GM12878 (cell line): Measurements from ENCODE around the gene PLA2G12B. TPM values are rescaled to one million over a fixed set of nuclear protein-coding genes. Genes with fewer than 3 reads are reported as not detected.

Source experiments
- ATAC-seq: fragments of 200-7000 bp; cut with Tn5 transposase; 3 replicates; pipeline ENCODE4 v1.9.1; 2020; ENCODE audit warnings: mild to moderate bottlenecking, moderate library complexity
- BruUV-seq: library from RNA; stranded (reverse); fragments of 400-500 nt; replicated peaks from 2 replicates; lab custom pipeline; 2021; lab: Mats Ljungman, UMichigan
- CTCF ChIA-PET: fragments of 300-600 bp; sonication (Branson Sonifier 250); formaldehyde crosslinking; extraction: SDS; loops from one replicate; lab custom pipeline; 2021; ENCODE audit warnings: inconsistent platforms; lab: Yijun Ruan, JAX
- POLR2A ChIA-PET: fragments of 350-600 bp; formaldehyde crosslinking; extraction: SDS; loops from one replicate; lab custom pipeline; 2021; ENCODE audit warnings: inconsistent platforms; lab: Charles Lee
- RAD21 ChIA-PET: fragments of 300-600 bp; sonication (Branson Sonifier 250); formaldehyde crosslinking; loops from one replicate; lab custom pipeline; 2023; ENCODE audit warnings: antibody characterized with exemption; ENCODE audit not compliant: unreplicated experiment; lab: Charles Lee
- SMC1A ChIA-PET: fragments of 300-600 bp; sonication (Branson Sonifier 250); formaldehyde crosslinking; loops from one replicate; lab custom pipeline; 2023; ENCODE audit not compliant: unreplicated experiment, uncharacterized antibody; lab: Charles Lee
- DNase-seq: peaks from one replicate; pipeline ENCODE4 v3.0.0-alpha.2; 2011; ENCODE audit warnings: low read depth, low spot score
- FAIRE-seq: peaks from 3 replicates; lab custom pipeline; 2011; peaks lifted over from hg19 to GRCh38; lab: Jason Lieb, UNC
- H2AFZ ChIP-seq: 2 replicates; pipeline ENCODE4 v1.6.0; 2011; ENCODE audit warnings: low read depth, low read length, control low read depth; ENCODE audit not compliant: control insufficient read depth
- H3K27ac ChIP-seq: 2 replicates; pipeline ENCODE4 v1.5.1; 2011; ENCODE audit warnings: control low read depth; ENCODE audit not compliant: control insufficient read depth, insufficient read depth
- H3K27me3 ChIP-seq, 2 experiments: replicated peaks in 1 of 2; 2 replicates each; pipeline versions ENCODE4 v1.6.0 to v1.6.1; 2011; ENCODE audit warnings: low read length in 1 of 2; ENCODE audit not compliant: control insufficient read depth in 2 of 2, insufficient read depth in 2 of 2
- H3K36me3 ChIP-seq, 2 experiments: 2 replicates each; pipeline ENCODE4 v1.5.1; 2011; ENCODE audit warnings: low read length in 1 of 2; ENCODE audit not compliant: control insufficient read depth in 2 of 2, insufficient read depth in 2 of 2
- H3K4me1 ChIP-seq: 2 replicates; pipeline ENCODE4 v1.6.1; 2011; ENCODE audit warnings: mild to moderate bottlenecking, low read length, moderate library complexity, mixed read lengths; ENCODE audit not compliant: control insufficient read depth, insufficient read depth
- H3K4me2 ChIP-seq: 2 replicates; pipeline ENCODE4 v1.6.0; 2011; ENCODE audit warnings: control low read depth; ENCODE audit not compliant: control insufficient read depth, insufficient read depth
- H3K4me3 ChIP-seq: fragments of 200-600 bp; sonication (generic); 2 replicates; pipeline ENCODE4 v1.5.1; 2016
- H3K79me2 ChIP-seq: 2 replicates; pipeline ENCODE4 v1.6.0; 2011; ENCODE audit warnings: low read length; ENCODE audit not compliant: control insufficient read depth, insufficient read depth
- H3K9ac ChIP-seq: 2 replicates; pipeline ENCODE4 v1.8.0; 2011; ENCODE audit warnings: low read length, control low read depth, mixed read lengths; ENCODE audit not compliant: control insufficient read depth, insufficient read depth
- H3K9me3 ChIP-seq: replicated peaks from 3 replicates; pipeline ENCODE4 v1.5.1; 2011; ENCODE audit warnings: mild to moderate bottlenecking, low read length; ENCODE audit not compliant: control insufficient read depth, insufficient read depth
- H4K20me1 ChIP-seq: 2 replicates; pipeline ENCODE4 v1.6.0; 2011; ENCODE audit not compliant: control insufficient read depth, insufficient read depth
- ATF2 ChIP-seq: IDR thresholded peaks from 2 replicates; pipeline ENCODE4 v1.6.1; 2012; ENCODE audit warnings: low read length, inconsistent platforms
- ATF7 ChIP-seq: fragments of 450-650 bp; IDR thresholded peaks from 2 replicates; pipeline ENCODE4 v1.6.1; 2016; ENCODE audit warnings: low read depth, mild to moderate bottlenecking
- BACH1 ChIP-seq: fragments of 450-650 bp; IDR thresholded peaks from 2 replicates; pipeline ENCODE4 v1.6.1; 2017; ENCODE audit warnings: mild to moderate bottlenecking, borderline replicate concordance
- CEBPB ChIP-seq, 2 experiments: fragments of 150-350 bp in 1 of 2; IDR thresholded peaks; 2 replicates each; pipeline ENCODE4 v1.6.1; 2012 to 2014; ENCODE audit warnings: low read depth in 2 of 2, low read length in 2 of 2, borderline replicate concordance in 1 of 2, inconsistent platforms in 1 of 2
- CHD4 ChIP-seq: fragments of 200-600 bp; sonication (generic); IDR thresholded peaks from 2 replicates; pipeline ENCODE4 v1.6.1; 2016; ENCODE audit warnings: mild to moderate bottlenecking
- GATAD2B ChIP-seq: fragments of 450-650 bp; conservative IDR thresholded peaks from 2 replicates; pipeline ENCODE4 v1.6.1; 2017; ENCODE audit warnings: low read depth, mild to moderate bottlenecking, moderate library complexity
- HDAC2 ChIP-seq: fragments of 200-600 bp; sonication (generic); IDR thresholded peaks from 2 replicates; pipeline ENCODE4 v1.6.1; 2017
- LARP7 ChIP-seq: fragments of 450-650 bp; IDR thresholded peaks from 2 replicates; pipeline ENCODE4 v1.6.1; 2017; ENCODE audit warnings: mild to moderate bottlenecking
- NBN ChIP-seq: fragments of 450-650 bp; IDR thresholded peaks from 2 replicates; pipeline ENCODE4 v1.6.1; 2016
- PAX8 ChIP-seq: fragments of 450-650 bp; IDR thresholded peaks from 2 replicates; pipeline ENCODE4 v1.6.1; 2017; ENCODE audit warnings: mild to moderate bottlenecking, moderate library complexity
- PKNOX1 ChIP-seq: fragments of 450-650 bp; IDR thresholded peaks from 2 replicates; pipeline ENCODE4 v1.6.1; 2016; ENCODE audit warnings: mild to moderate bottlenecking
- PRDM15 ChIP-seq: fragments of 450-650 bp; formaldehyde crosslinking; IDR thresholded peaks from 2 replicates; pipeline ENCODE4 v1.4.0; 2020; ENCODE audit warnings: mild to moderate bottlenecking, moderate library complexity
- USF2 ChIP-seq: IDR thresholded peaks from 2 replicates; pipeline ENCODE4 v1.6.1; 2011; ENCODE audit warnings: low read depth, low read length, improper control_type of control experiment, borderline replicate concordance
- ZNF687 ChIP-seq: fragments of 450-650 bp; IDR thresholded peaks from 2 replicates; pipeline ENCODE4 v1.6.1; 2017; ENCODE audit warnings: mild to moderate bottlenecking, moderate library complexity
- ZZZ3 ChIP-seq: IDR thresholded peaks from 2 replicates; pipeline ENCODE4 v1.6.1; 2011; ENCODE audit warnings: low read depth; ENCODE audit not compliant: control insufficient read depth, insufficient read length
- WGBS: methylation state at CpG from one replicate; pipeline ENCODE4 v1.1.6; 2016; ENCODE audit warnings: low lambda C conversion rate; ENCODE audit not compliant: insufficient replicate concordance, insufficient coverage; ENCODE audit errors: missing lambda C conversion rate; 5-methylcytosine and 5-hydroxymethylcytosine counted together
- in situ Hi-C: fragments of 300-500 bp; cut with MboI; formaldehyde crosslinking; loops from 9 replicates; pipeline ENCODE4 v1.14.3; 2018; ENCODE audit warnings: mixed read lengths
- intact Hi-C: fragments of 100-400 bp; cut with micrococcal nuclease; formaldehyde crosslinking; loops from one replicate; pipeline ENCODE4 v1.14.2; 2022; ENCODE audit not compliant: unreplicated experiment
- polyA plus RNA-seq, 11 experiments: library from polyadenylated mRNA; depleted of rRNA in 4 of 11; unstranded in 6 of 11; stranded (reverse) in 5 of 11; fragments of >200 nt; fragmentation: Nextera tagmentation in 4 of 11; fragmentation: Illumina TruSeq in 1 of 11; extraction: Ambion mirVana in 4 of 11; extraction: Trizol in 1 of 11; gene quantifications; 1 replicate in 1 of 11; 2 replicates in 10 of 11; pipeline versions ENCODE4 v1.2.1 to v1.2.3, GENCODE V29; 2011 to 2016; ENCODE audit warnings: inconsistent platforms in 2 of 11, missing spikeins in 2 of 11, low read depth in 1 of 11
- total RNA-seq, 4 experiments: library from RNA; depleted of rRNA in 3 of 4; stranded (reverse); fragments of >200 nt in 3 of 4; fragmentation: Illumina TruSeq in 1 of 4; extraction: Trizol in 1 of 4; gene quantifications; 2 replicates each; pipeline versions ENCODE4 v1.2.1 to v1.2.3, GENCODE V29; 2013 to 2021

Gene PLA2G12B
- total and polyA plus RNA-seq, 10 of the 15 experiments (the other 5 are each of a cell fraction or from before 2014, with no cell fraction given), result not detected

- no peak for DNase-seq
- Histone ChIP-seq H3K27me3 (no peaks in the 10 kb centered on the region), H2AFZ (no peak overlapping the region), H3K4me2 (no peak overlapping the region), H4K20me1 (no peaks in the 10 kb centered on the region), H3K9me3 (no peaks in the 10 kb centered on the region), H3K9ac (no peak overlapping the region), H3K27ac (no peak overlapping the region), H3K36me3 (no peaks in the 10 kb centered on the region), H3K4me3 (no peak overlapping the region), H3K79me2 (no peaks in the 10 kb centered on the region), H3K4me1 (no peaks in the 10 kb centered on the region)
- BruUV-seq, result no TSS peak
- CTCF ChIA-PET, result no interaction called here
- in situ Hi-C loops (no loop called here), intact Hi-C loops (no loop called here)
- RAD21 ChIA-PET, result no interaction called here
- FAIRE-seq, result no peak
- 95% methylated on average over 6 of the region's 6 CpGs for WGBS
- SMC1A ChIA-PET, result no interaction called here
- POLR2A ChIA-PET, result no interaction called here
- ATAC-seq, result no peak
- no peak for TF ChIP-seq ZZZ3
- TF ChIP-seq BACH1, result no peak
- TF ChIP-seq HDAC2, result no peak
- TF ChIP-seq LARP7, result no peak
- TF ChIP-seq PRDM15, result no peak
- TF ChIP-seq PKNOX1, result no peak
- TF ChIP-seq USF2, result no peak
- no peak for TF ChIP-seq ATF2
- no peak for TF ChIP-seq CEBPB (IDR thresholded peaks at IDR 0.05; ENCODE audit: borderline replicate concordance in 1 of 2, low read depth in 2 of 2, low read length in 2 of 2)
- no peak for TF ChIP-seq NBN
- TF ChIP-seq CHD4, result no peak
- no peak for TF ChIP-seq ATF7
- TF ChIP-seq GATAD2B, result no peak
- no peak for TF ChIP-seq ZNF687
- no peak for TF ChIP-seq PAX8
Observed at GRCh38 chr10:72935361-72935760, 19.2 kb downstream of the PLA2G12B start.
